Fibroblast of villous mesenchyme (primary cell): ENCODE results near the gene BRD3. TPM values are rescaled to one million over a fixed set of nuclear protein-coding genes. Genes with fewer than 3 reads are reported as not detected.

Source experiments
- DNase-seq: peaks from one replicate; pipeline ENCODE4 v3.0.0-alpha.2; 2010; ENCODE audit warnings: low read depth
- H3K4me3 ChIP-seq: 2 replicates; pipeline ENCODE4 v1.5.1; 2011; ENCODE audit warnings: low read depth, mild to moderate bottlenecking, low read length
- CTCF ChIP-seq: IDR thresholded peaks from 2 replicates; pipeline ENCODE4 v1.5.1; 2012; ENCODE audit warnings: low read depth, mild to moderate bottlenecking, low read length; ENCODE audit not compliant: insufficient read depth
- total RNA-seq: library from RNA; depleted of rRNA; stranded (reverse); fragments of >200 nt; gene quantifications from 2 replicates; pipeline ENCODE4 v1.2.3, GENCODE V29; 2012

Gene BRD3
- total RNA-seq, 1 donor = 5.2 TPM

DNA sequence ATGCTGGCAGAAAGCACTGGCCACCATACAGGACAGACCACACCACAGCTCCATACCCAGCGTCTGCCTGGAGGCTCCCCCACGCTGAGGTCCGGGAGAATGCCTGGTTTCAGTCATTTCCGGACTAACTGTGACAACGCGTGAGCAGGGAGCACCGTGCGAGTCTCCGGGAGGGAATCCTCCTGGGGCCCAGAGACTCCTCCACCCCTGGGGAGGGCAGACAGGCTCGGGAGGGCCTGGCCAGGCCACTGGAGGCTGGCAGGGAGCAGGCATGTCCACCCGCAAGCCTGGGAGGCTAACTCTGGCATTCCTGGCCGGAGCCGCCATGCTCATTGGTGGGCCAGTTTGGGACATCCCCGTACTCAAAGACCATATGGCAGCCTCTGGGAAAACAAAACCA is 36.0 kb downstream of the BRD3 start:
- H3K4me3 ChIP-seq = no peak overlapping the region
- TF ChIP-seq CTCF = no peak
- DNase-seq = no peak

- no peak overlapping the region for H3K4me3 ChIP-seq
- no peak for TF ChIP-seq CTCF
- no peak for DNase-seq
These were observed 36.9 kb downstream of the BRD3 start for GRCh38 chr9:134030821-134031470.

DNA sequence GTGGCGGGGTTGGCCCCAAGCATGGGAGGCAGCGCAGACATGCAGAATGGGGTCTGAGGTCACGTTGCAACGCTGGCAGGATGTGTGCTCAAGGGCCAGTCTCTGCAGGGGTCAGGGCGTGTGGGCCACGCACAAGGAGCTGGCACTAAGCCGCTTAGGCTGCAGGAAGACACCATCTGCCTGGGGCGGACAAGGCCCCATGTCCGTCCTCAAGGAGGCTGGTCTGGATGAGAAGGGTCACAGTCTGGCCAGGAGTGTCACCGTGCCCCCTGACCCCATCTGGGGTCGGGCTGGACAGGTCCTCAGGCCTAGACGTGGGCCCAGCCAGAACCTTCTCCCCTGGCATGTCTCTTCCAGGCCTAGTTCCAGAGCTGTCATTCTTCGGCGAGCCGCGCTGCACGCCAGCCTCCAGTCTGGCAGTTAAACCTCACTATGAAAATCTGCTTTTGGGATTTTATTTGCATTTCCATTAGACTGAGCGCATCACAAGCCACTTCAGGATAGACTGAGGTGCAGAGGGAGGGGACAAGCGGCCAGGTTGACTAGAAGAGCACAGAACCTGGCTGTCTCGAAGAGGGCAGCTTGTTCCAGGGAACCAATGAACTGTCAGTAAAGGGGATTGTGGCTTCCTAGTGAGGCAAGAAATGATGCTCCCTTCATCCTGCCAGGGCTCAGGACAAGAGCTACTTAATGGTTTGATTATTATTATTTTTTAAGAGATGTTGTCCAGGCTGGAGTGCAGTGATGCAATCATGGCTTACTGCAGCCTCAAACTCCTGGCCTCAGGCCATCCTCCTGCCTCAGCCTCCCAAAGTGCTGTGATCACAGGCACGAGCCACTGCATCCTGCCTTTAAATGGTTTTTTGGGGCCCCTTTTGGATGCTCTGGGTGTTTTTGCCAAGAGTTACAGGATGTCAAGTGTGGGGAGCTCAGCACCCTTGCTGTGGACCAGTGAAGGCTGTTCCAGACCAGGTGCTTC is 38.3 kb downstream of the BRD3 start:
- DNase-seq = no peak
- no peak for TF ChIP-seq CTCF
- no peak overlapping the region for H3K4me3 ChIP-seq

DNA sequence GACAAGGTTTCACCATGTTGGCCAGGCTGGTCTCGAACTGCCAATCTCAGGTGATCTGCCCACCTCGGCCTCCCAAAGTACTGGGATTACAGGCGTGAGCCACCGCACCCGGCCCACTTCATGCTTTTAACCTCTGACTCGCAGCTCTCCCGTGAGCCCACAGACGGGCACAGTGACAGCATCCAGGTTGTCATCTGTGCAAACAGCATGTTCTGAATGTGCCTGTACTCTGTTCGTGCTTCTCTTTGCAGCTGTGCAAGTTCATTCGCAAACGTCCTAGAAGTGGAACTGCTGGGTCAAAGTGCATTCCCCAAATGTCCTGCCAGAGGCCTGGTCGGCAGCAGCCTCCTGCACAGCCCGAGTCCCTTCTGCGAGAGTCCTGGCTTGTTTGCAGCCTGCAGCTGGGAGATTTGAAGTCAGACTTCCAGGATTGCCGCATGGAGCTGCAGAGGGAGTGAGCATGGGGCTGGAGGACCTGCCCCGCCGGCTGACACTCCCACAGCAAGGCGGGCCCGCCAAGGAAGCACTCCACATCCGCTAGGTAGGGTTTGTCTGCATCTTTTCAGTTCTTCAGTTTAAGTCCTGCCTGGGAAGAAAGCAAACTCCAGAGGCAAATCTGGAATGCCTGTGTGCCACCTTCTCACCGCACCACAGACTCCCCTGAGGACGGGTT is 39.1 kb downstream of the BRD3 start:
- TF ChIP-seq CTCF = no peak
- H3K4me3 ChIP-seq = no peak overlapping the region
- DNase-seq = no peak

- no peak overlapping the region for H3K4me3 ChIP-seq
- no peak for TF ChIP-seq CTCF
- DNase-seq = no peak
These were observed 39.8 kb downstream of the BRD3 start for GRCh38 chr9:134028076-134028475.

- TF ChIP-seq CTCF = no peak
- no peak for DNase-seq
- no peak overlapping the region for H3K4me3 ChIP-seq
These were observed 40.3 kb downstream of the BRD3 start for GRCh38 chr9:134027561-134027960.
